ENCODE results near the gene RPS3.
"Not testable (repeated sequence)": the region's sequence is repeated elsewhere in the genome, so short reads cannot be mapped to it uniquely, and the experiment has no call there.

The RPS3 gene

GRCh38 chr11:75380716-75381420 is 18.4 kb upstream of the RPS3 start:
- no peak for DNase-seq

- DNase-seq = no peak
Measured at GRCh38 chr11:75383246-75383645, 16.1 kb upstream of the RPS3 start.

GRCh38 chr11:75384438-75385080 is 14.8 kb upstream of the RPS3 start:
- peak; percentile 36 for DNase-seq

GRCh38 chr11:75386942-75387630 is 12.2 kb upstream of the RPS3 start:
- DNase-seq = no peak

- DNase-seq = no peak
Measured at GRCh38 chr11:75387736-75388294, 11.5 kb upstream of the RPS3 start.

GRCh38 chr11:75388386-75389275 is 10.7 kb upstream of the RPS3 start:
- peak; percentile 72 for DNase-seq

- no peak for DNase-seq
Measured at GRCh38 chr11:75389276-75389605, 10.1 kb upstream of the RPS3 start.

- no peak for DNase-seq
Measured at GRCh38 chr11:75389925-75390324, 9.4 kb upstream of the RPS3 start.

- DNase-seq = no peak
Measured at GRCh38 chr11:75394085-75394840, 5.1 kb upstream of the RPS3 start.

- DNase-seq = no peak
Measured at GRCh38 chr11:75398906-75399305, 412 bp upstream of the RPS3 start.

GRCh38 chr11:75400146-75400865 is 988 bp downstream of the RPS3 start:
- DNase-seq = no peak

- no peak for DNase-seq
Measured at GRCh38 chr11:75402002-75402773, 2.9 kb downstream of the RPS3 start.

- no peak for DNase-seq
Measured at GRCh38 chr11:75403037-75403436, 3.7 kb downstream of the RPS3 start.

GRCh38 chr11:75403983-75404658 is 4.8 kb downstream of the RPS3 start:
- DNase-seq = no peak

GRCh38 chr11:75406338-75406777 is 7.0 kb downstream of the RPS3 start:
- no peak for DNase-seq

- DNase-seq = no peak
Measured at GRCh38 chr11:75408957-75409219, 9.6 kb downstream of the RPS3 start.

- not testable (repeated sequence) for DNase-seq
Measured at GRCh38 chr11:75409971-75410370, 10.7 kb downstream of the RPS3 start.

GRCh38 chr11:75413146-75413545 is 13.8 kb downstream of the RPS3 start:
- not testable (repeated sequence) for DNase-seq

- DNase-seq = no peak
Measured at GRCh38 chr11:75413864-75414263, 14.5 kb downstream of the RPS3 start.
